CD4-positive, alpha-beta T cell treated with Interleukin-17A for 4 hours (primary cell): ENCODE data around the gene CMTM4.
"Not testable (repeated sequence)": the region's sequence is repeated elsewhere in the genome, so short reads cannot be mapped to it uniquely, and the experiment has no call there.

Experiments
- DNase-seq: peaks from one replicate; pipeline ENCODE4 v3.0.0-alpha.2; 2020; ENCODE audit warnings: mixed read lengths

Gene CMTM4

DNA sequence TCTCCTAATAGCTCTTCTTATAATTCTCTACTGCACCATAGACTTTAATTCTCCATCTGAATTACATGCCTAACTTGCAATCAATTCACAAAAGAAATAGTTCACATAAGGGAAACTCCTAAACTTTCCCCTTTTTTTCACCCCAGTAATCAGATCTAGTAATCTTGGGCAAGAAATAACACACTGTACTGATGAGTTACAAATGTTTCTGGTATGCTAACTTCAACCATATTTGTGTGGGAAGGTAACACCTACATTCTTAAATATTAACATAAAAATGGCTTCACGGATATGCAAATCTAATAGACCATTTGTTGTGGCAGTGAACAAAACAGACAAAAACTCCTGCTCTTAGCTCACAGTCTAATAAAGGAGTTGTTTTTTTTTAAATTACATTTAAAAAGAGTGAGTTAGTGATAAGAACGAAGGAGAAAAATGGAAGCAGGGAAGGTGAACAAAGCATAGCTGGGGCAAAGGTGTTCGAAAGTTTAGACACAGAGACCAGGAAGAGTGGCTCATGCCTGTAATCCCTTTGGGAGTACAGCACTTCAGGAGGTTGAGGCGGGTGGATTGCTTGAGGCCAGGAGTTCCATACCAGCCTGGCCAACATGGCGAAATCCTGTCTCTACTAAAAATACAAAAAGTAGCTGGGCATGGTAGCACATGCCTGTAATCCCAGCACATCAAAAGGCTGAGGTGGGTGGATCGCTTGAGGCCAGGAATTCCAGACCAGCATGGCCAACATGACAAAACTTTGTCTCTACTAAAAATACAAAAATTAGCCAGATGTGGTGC, 57.3 kb downstream of the CMTM4 start:
- no peak for DNase-seq

DNA sequence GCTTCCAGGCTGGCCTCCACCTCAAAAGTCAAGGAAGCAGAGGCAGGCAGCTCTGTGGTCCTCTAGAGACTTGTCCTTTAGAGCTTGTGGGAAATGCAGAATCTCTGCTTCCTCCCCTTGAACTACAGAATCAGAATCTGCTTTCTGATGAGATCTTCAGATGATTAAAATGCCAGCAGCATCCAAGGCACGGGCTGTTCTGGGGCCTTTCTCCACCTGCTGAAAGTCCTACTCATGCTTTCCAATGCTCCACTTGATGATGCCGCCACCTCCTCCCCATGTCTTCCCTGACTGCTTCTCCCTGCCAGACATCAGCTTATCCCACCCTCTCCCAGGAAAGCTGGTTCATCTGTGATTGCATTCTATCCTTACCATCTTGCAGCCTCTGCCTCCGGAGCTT, 58.7 kb downstream of the CMTM4 start:
- DNase-seq: no peak

DNA sequence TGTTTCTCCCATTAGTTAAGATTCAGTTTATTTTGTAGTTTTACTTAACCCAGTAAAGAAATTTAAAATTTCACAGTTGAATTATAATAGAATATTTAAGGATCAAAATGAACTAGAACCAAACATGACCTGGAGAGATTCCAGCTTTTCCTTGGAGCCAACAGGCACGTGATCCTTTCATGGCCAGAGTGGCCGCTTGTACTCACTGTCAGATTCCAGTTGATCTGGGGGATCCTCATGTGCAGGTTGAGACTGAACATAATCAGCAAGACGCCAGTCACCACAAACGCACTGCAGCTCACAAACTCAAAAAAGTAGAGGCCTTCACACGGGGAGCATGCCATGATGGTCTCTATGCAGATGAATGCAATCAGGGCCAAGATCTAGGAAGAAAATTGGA, 60.3 kb downstream of the CMTM4 start:
- DNase-seq: no peak

DNA sequence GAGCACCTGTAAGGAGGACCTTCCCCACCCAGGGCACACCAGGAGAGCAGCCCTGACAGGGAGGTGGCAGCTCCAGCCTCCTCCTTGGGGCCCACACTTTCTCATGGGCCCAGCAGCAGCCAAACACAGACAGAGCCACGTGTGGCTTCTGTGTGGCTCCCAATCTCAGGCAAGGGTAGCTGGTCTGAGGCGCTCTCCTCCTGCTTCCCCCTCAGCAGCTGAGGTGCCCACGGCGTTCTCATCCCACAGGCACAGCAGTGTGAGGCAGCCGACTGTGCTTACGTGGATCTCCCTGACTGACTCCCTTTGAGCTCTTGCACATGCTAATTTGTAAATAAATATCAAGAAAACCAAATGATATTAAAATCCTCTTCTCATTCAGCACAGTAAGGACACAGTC, 61.1 kb downstream of the CMTM4 start:
- DNase-seq: no peak

DNA sequence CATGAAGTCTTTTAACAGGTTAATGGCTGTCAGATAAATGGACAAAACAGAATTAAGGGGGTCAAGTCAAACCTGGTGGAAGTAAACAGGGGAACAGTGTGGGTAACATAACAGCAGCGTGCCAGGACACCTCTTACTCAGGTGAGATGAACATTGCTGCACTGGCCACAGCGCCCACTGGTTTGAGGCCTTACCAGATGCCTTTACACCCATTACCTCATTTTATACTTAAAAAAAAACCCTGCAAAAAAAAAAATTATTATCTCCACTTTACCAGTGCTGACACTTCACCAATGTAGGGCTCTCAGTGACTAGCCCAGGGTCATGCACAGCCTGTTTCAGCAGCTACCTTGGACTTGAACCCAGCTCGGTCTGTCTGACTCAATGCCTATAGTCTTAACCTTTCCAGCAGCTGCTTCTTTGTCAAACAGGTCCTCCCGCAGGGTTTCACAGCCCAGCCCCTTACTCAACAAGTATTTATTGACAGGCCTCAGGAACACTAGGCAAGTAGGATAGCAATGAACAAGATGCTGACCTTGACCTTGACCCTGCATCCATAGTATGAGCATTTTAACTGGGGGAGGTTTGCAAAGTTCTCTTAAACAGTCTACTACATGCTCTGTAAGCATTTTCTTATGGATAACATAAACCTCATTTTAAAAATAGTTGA, 61.9 kb downstream of the CMTM4 start:
- no peak for DNase-seq

DNA sequence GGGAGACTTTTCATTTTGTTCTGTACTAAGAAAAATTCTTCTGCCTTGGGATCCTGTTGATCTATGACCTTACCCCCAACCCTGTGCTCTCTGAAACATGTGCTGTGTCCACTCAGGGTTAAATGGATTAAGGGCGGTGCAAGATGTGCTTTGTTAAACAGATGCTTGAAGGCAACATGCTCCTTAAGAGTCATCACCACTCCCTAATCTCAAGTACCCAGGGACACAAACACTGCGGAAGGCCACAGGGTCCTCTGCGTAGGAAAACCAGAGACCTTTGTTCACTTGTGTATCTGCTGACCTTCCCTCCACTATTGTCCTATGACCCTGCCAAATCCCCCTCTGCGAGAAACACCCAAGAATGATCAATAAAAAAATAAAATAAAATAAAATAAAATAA, 65.0 kb downstream of the CMTM4 start:
- not testable (repeated sequence) for DNase-seq

DNA sequence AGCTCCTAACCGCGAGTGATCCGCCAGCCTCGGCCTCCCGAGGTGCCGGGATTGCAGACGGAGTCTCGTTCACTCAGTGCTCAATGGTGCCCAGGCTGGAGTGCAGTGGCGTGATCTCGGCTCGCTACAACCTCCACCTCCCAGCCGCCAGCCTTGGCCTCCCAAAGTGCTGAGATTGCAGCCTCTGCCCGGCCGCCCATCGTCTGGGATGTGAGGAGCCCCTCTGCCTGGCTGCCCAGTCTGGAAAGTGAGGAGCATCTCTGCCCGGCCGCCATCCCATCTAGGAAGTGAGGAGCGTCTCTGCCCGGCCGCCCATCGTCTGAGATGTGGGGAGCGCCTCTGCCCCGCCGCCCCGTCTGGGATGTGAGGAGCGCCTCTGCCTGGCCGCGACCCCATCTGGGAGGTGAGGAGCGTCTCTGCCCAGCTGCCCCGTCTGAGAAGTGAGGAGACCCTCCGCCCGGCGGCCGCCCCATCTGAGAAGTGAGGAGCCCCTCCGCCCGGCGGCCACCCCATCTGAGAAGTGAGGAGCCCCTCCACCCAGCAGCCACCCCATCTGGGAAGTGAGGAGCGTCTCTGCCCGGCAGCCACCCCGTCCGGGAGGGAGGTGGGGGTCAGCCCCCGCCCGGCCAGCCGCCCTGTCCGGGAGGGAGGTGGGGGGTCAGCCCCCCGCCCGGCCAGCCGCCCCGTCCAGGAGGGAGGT, 65.8 kb downstream of the CMTM4 start:
- DNase-seq: not testable (repeated sequence)

DNA sequence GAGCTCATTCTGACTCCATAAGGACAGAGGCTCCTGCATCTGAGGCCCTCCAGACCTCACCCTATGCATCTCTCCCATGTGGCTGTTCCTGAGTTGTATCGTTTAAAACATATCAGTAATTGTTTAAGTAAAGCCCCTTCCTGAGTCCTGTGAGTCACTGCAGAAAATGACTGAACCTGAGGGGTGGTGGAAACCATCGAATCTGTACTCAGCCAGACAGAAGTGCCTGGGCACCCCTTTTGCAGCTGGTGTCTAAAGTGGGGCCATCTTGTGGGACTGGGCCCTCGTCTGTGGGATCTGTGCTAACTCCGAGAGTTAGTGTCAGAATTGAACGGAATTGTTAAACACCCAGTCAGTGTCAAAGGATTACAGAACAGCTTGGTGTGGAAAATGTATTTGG, 66.7 kb downstream of the CMTM4 start:
- no peak for DNase-seq

DNA sequence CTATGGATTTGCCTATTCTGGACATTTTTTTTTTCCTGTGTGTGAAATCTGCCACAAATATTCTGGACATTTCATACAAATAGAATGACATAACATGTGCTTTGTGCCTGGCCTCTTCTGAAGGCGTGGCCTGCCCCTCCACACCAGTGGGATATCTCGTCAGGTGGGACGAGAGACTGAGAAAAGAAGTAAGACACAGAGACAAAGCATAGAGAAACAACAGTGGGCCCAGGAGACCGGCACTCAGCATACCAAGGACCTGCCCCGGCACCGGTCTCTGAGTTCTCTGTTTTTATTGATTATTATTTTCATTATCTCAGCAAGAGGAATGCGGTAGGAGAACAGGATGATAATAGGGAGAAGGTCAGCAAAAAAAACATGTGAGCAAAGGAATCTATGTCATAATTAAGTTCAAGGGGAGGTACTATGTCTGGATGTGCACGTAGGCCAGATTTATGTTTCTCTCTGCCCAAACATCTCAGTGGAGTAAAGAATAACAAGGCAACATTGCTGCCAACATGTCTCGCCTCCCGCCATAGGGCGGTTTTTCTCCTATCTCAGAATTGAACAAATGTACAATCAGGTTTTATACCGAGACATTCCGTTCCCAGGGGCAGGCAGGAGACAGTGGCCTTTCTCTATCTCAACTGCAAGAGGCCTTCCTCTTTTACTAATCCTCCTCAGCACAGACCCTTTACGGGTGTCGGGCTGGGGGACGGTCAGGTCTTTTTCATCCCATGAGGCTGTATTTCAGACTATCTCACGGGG, 68.7 kb downstream of the CMTM4 start:
- not testable (repeated sequence) for DNase-seq

DNA sequence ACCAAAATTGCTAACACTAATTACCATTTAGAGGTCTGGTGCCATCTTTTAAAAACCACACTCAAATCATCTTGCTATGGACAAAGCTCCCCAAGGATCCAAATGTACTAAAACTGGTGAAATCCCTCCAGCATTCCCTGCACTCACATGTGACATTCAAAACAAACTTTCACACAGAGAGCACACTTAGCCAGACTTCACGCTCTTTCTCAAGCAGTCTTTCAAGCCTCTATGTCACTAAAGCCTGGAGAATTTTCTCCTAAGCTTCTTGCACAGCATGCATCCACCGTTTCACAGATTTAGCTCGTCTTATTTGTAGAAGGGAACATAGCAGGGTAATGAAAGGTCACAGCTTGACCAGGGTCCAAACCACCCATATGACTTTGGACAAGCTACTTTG, 72.8 kb downstream of the CMTM4 start:
- no peak for DNase-seq

DNA sequence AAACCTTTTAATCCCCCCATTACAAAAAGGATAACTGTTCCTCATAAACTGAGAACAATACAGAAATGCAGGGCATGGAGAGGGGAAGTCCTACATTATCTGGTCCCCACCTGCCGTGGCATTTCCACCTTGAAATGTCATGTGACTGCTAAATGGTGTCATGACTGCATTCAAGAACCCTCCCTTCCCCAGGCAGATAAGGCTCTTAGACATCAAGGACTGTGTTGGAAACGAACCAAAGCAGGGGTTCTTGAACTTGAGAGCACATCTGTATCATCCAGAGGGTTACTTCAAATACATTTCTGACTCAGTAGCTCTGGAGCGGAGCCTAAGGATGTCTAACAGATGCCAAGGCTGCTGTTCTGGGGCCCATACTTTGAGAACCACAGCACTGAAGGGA, 73.7 kb downstream of the CMTM4 start:
- DNase-seq: no peak

DNA sequence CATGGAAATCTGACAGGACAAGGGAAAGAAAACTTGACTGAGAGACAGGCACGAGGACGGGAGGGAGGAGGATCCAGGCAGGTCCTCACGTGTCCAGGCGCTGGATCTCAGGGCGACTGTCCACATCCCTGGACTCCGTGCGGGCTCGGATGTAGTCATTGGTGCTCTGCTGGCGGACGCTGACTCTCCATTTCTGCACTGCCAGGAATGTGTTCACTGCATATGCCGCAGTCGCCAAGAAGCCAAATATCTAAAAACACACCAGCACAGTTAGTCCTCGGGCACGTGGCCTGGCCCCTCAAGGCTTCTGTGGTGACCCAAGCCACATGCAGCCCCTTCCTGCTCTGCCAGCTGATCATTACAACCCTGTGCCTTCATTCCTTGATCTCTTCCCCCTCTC, 74.6 kb downstream of the CMTM4 start:
- no peak for DNase-seq

DNA sequence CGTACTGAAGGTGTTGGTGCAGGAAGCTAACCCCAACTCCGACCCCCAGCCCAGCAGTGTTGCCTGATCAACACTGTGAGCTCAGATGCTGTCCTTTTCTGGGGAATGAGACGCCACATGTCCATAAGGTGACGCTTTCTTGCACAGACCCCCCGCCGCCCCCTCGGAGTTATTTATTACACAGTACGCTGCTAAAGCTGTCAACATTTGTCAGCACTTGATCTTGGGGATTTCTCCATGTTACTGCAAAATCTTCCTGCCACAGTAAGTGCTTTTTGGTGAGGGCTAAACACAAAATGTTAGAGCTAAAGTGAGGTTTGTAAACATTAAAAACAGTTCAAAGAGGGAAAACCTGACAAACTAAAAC, 76.1 kb downstream of the CMTM4 start:
- DNase-seq: no peak

DNA sequence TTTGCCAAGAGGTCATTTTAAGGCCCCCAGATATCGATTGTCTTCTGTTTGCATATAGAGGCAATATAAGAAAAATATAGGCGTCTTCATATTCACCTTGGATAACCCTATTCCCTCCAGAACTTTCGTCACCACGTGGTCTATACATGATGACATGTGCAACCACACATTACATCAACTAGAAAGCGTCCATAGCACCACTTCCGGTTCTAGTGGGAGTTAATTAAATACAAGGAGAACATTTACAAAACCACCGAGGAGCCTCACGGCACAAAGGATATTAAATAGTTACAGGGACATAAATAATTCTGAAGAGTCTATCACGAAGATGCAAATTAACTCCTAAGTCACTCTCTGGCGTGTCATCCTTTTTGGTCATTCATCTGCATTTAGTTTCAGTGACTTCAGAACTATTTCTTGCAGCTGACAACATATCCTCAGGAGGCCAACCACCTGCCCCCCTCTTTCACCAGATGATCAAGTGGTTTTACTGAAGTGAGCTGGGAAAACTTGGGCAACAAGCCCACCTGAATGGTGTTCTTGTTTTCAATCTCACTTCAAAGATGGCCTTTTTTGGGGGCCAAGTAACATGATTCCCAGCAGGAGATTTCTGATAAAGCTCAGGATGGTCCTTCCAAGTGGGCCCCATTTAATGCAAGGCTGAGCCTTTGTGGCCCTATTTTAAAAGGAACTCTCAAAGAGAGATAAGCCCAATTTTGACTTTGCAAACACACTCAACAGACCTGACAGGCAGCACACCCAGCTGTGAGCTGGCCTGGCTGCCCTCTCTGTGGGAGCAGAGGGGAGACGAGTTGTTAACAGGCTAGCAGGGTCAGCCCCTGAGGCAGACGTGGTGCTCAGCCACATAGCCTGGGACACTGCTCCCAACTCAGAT, 76.8 kb downstream of the CMTM4 start:
- DNase-seq: no peak

DNA sequence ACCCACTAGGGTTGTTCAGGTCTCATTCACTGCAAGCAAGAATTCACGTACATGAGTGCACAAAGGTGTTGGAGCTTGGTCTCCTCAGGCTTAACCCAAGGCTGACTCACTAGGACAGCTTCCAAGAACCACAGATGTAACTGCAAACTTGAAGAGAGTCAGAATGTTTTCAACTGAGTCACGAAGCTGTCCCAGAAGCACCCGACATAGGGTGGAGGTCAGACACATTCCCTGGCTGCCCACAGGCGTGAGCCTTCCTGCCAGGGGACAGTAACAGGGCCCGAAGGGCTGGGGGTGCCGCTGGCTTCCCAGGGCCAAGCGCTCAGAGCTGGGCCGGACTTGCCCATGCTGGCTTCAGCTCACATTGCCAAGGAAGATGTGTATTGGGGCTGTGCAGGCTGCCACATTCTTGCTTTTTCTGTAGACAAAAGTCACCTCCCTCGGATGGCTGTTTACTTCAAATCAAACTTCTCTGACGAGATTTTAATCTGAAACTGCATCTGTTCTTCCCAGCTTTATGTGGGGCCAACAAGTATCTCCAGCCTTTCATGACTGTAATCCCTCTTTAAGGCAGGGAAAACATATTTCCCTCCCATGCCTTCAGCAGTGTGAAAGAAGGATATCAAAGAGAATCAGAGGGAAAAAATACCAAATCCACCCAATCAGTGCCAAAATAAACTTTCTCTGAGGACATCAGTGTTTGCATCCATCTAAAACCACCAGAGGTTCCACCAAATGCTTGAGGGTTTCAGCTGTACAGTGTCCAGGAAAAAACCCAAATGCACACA, 77.8 kb downstream of the CMTM4 start:
- DNase-seq: no peak

DNA sequence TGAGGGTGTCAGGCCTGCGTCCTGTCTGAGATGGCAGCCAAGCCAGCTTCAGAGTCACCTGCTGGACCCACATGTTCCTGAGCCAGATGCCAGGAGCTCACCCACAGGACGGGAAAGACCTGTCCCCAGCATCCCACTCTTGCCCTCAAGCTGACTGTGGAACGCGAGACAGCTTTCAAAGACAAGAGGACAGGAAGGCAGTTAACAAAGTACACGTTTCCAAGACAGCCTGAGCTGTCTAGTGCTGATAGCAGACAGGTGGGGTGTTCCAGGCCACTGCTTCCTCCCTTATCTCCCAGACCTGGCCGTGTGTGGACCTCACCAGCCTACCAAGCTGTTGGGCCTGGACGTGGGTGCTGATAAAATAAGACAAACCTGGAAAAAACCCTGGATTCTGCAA, 78.8 kb downstream of the CMTM4 start:
- no peak for DNase-seq

DNA sequence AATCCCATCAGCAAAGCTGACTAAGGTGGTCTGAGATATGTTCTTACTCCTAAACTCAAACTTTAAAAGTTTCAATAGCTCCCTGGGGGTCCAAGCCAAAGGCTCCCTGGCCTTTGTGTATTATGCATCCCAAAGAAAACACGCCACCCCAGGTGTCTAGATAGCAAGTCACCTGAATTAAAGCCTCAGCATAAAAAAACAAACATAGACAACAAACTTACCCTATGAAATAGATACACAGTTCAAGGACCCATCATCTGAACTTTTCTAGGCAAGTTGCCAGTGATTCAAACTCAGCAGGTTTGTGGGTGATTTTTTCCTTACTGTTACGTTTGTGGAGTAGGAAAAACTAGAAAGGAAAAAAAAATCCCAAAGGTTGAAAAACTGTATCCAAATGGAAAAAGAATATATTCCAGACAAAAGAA, 79.5 kb downstream of the CMTM4 start:
- no peak for DNase-seq

DNA sequence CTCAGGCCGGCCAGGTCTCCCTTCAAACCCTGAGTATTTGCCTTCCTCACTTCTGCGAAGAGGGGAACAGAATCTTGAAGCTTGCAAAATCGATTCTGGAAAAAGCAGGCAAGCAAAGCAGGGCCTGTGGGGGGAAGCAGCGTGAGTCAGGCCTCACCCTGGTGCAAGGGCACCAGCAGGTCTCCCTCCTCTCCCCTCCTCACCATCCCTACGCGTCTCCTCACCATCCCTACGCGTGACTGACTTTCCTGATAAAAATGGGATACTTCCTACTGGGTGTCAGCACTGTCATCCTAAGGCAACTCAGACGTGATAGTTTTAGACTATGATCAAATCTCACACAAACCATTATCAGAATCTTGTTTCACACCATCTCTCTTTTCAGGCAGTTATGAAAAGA, 80.0 kb downstream of the CMTM4 start:
- no peak for DNase-seq

DNA sequence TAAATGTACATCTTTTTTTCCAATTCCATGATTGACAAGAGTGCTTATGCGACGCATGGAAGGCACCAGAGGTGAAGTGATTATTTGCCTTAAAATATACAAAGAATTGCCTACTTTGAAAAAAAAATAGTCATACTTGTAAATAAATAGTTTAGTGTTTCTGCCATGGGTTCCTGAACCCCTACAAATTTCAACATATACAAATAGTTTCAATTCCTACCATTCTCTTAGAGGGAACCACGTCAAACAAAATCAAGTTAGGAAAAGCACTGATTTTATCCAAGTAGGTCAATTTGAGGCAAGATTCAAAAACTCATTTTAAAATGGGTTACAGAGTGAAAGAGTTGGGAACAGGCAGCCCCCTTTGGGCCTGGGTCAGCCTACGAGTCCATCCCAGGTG, 80.4 kb downstream of the CMTM4 start:
- no peak for DNase-seq

DNA sequence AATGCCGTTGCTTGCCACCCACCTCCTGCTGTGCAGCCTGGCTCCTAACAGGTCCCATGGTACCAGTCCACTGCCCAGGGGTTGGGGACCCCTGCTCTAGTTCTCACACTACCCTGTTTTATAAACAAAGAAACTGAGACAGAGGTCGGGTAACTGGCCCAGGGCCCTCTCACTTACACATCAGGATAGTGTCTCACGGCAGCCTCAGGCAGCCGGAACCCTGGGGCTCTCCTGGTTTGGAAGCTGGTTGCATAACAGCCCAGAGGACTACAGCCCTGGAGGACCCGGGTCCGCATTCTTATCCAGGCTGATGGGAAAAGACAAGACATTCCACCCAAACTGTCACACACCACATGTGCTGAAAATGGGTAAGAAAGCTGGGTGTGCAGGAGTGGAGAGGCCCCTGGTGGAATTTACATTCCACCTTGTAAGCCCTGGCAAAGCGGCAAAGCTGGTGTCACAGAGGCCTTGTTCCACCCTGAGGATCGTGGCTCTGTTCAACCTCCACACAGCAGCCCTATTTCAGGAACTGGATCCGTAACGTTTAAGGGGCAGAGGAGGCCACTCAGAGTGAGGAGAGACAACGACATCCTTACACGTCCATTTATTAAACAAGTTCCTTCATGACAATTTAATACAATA, 82.3 kb downstream of the CMTM4 start:
- no peak for DNase-seq

DNA sequence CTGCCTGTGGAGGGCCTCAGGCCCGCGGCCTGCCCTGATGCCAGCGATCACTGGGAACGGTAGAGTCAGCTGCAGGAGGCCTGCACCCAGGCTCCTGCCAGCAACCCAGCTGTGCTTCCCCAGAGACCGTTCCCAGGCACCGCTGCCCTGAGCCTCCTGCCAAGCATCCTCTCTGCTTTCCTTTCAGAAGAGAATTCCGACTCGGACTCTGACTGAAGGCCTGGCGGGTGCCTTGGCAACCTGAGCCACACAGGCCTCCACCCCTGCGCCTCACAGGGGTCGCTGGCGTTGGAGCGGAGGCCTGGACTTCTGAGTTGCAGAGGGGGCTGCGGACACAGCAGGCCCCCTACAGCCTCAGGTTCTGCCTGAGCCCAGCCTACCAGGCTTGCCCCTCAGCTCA, 84.1 kb downstream of the CMTM4 start:
- DNase-seq: no peak
